ENCODE data around the gene PTPRJ.

Gene PTPRJ

GRCh38 chr11:48103621-48104567 lies 123.5 kb downstream of the PTPRJ start:
- no peaks in the 10 kb centered on the region for H3K36me3 ChIP-seq
- no peak for DNase-seq
- H3K4me3 ChIP-seq (ENCODE audit: low read depth, low read length): no peak overlapping the region
- H3K27ac ChIP-seq: peak overlapping the region; percentile 15; the same call in 1 of the 2 replicates
- TF ChIP-seq CTCF (IDR thresholded peaks at IDR 0.05; ENCODE audit: low read depth, low read length): no peak
- H3K9me3 ChIP-seq (ENCODE audit: severe bottlenecking): no peaks in the 10 kb centered on the region
- H3K27me3 ChIP-seq (ENCODE audit: insufficient read depth, low read depth, severe bottlenecking): no peaks in the 10 kb centered on the region

GRCh38 chr11:48104568-48104924 lies 124.2 kb downstream of the PTPRJ start:
- no peak overlapping the region for H3K27ac ChIP-seq
- no peak for DNase-seq
- TF ChIP-seq CTCF (IDR thresholded peaks at IDR 0.05; ENCODE audit: low read depth, low read length): no peak

GRCh38 chr11:48105096-48105990 lies 125.0 kb downstream of the PTPRJ start:
- no peak overlapping the region for H3K4me3 ChIP-seq (ENCODE audit: low read depth, low read length)
- H3K27ac ChIP-seq: no peak overlapping the region
- no peaks in the 10 kb centered on the region for H3K36me3 ChIP-seq
- H3K27me3 ChIP-seq (ENCODE audit: insufficient read depth, low read depth, severe bottlenecking): no peaks in the 10 kb centered on the region
- no peak for DNase-seq
- TF ChIP-seq CTCF (IDR thresholded peaks at IDR 0.05; ENCODE audit: low read depth, low read length): no peak
- H3K9me3 ChIP-seq (ENCODE audit: severe bottlenecking): no peaks in the 10 kb centered on the region

More at GRCh38 chr11:48104568-48104924, 124.2 kb downstream of the PTPRJ start:
- Histone ChIP-seq H3K27me3 (ENCODE audit: insufficient read depth, low read depth, severe bottlenecking) (no peaks in the 10 kb centered on the region), H3K4me3 (ENCODE audit: low read depth, low read length) (no peak overlapping the region), H3K9me3 (ENCODE audit: severe bottlenecking) (no peaks in the 10 kb centered on the region), H3K36me3 (no peaks in the 10 kb centered on the region)

- Histone ChIP-seq H3K27ac (no peak overlapping the region), H3K36me3 (no peaks in the 10 kb centered on the region), H3K27me3 (ENCODE audit: insufficient read depth, low read depth, severe bottlenecking) (no peaks in the 10 kb centered on the region), H3K4me3 (ENCODE audit: low read depth, low read length) (no peak overlapping the region), H3K9me3 (ENCODE audit: severe bottlenecking) (no peaks in the 10 kb centered on the region)
- no peak for DNase-seq
- no peak for TF ChIP-seq CTCF (IDR thresholded peaks at IDR 0.05; ENCODE audit: low read depth, low read length)
These were observed 125.8 kb downstream of the PTPRJ start for GRCh38 chr11:48106166-48106565.

- no peak overlapping the region for H3K27ac ChIP-seq
- no peak overlapping the region for H3K4me3 ChIP-seq (ENCODE audit: low read depth, low read length)
These were observed 126.9 kb downstream of the PTPRJ start for GRCh38 chr11:48107188-48107704.

More at GRCh38 chr11:48107188-48107704, 126.9 kb downstream of the PTPRJ start:
- Histone ChIP-seq H3K27me3 (ENCODE audit: insufficient read depth, low read depth, severe bottlenecking) (no peaks in the 10 kb centered on the region), H3K9me3 (ENCODE audit: severe bottlenecking) (no peaks in the 10 kb centered on the region), H3K36me3 (no peaks in the 10 kb centered on the region)
- DNase-seq: no peak
- TF ChIP-seq CTCF (IDR thresholded peaks at IDR 0.05; ENCODE audit: low read depth, low read length): no peak

Measured in WERI-Rb-1 (cell line).